Right lobe of liver (tissue), 4 donors: ENCODE results near the gene HECA.
"Not testable (repeated sequence)": the region's sequence is repeated elsewhere in the genome, so short reads cannot be mapped to it uniquely, and the experiment has no call there.

Experiments used
- POLR2A ChIP-seq: fragments of 450-650 bp; IDR thresholded peaks from one replicate; pipeline ENCODE4 v1.6.1; 2017; ENCODE audit warnings: antibody characterized with exemption, mild to moderate bottlenecking
- TF ChIP-seq, protein P1 (sequence below), 4 donors: fragments of 200-600 bp in 3 of 4; fragments of 450-650 bp in 1 of 4; IDR thresholded peaks; one replicate each; pipeline versions ENCODE4 v1.5.1 to v1.8.0; 2016 to 2022; ENCODE audit warnings: antibody characterized with exemption in 4 of 4, mild to moderate bottlenecking in 2 of 4
- donor health status: DM: no; HTN: no; CAD: no.
- donor health status: DM: no; HTN: no; CAD: no.
- donor health status: DM: no; HTN: yes; CAD: no.

DNA sequence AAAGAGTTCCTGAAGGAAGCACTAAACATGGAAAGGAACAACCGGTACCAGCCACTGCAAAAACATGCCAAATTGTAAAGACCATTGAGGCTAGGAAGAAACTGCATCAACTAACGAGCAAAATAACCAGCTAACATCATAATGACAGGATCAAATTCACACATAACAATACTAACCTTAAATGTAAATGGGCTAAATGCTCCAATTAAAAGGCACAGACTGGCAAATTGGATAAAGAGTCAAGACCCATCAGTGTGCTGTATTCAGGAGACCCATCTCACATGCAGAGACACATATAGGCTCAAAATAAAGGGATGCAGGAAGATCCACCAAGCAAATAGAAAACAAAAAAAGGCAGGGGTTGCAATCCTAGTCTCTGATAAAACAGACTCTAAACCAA lies 77.6 kb downstream of the HECA start:
- TF ChIP-seq, protein P1, sequence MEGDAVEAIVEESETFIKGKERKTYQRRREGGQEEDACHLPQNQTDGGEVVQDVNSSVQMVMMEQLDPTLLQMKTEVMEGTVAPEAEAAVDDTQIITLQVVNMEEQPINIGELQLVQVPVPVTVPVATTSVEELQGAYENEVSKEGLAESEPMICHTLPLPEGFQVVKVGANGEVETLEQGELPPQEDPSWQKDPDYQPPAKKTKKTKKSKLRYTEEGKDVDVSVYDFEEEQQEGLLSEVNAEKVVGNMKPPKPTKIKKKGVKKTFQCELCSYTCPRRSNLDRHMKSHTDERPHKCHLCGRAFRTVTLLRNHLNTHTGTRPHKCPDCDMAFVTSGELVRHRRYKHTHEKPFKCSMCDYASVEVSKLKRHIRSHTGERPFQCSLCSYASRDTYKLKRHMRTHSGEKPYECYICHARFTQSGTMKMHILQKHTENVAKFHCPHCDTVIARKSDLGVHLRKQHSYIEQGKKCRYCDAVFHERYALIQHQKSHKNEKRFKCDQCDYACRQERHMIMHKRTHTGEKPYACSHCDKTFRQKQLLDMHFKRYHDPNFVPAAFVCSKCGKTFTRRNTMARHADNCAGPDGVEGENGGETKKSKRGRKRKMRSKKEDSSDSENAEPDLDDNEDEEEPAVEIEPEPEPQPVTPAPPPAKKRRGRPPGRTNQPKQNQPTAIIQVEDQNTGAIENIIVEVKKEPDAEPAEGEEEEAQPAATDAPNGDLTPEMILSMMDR (IDR thresholded peaks at IDR 0.05): not testable (repeated sequence)
- not testable (repeated sequence) for TF ChIP-seq POLR2A
